CD8-positive, alpha-beta memory T cell (primary cell): ENCODE results near the gene AGAP1. TPM values are rescaled to one million over a fixed set of nuclear protein-coding genes. Genes with fewer than 3 reads are reported as not detected.

Source experiments
- CTCF ChIA-PET: fragments of 350-600 bp; sonication (Branson Sonifier 250); formaldehyde crosslinking; loops from one replicate; lab custom pipeline; 2021; ENCODE audit warnings: antibody characterized with exemption; lab: Charles Lee
- POLR2A ChIA-PET: fragments of 350-600 bp; sonication (Branson Sonifier 250); formaldehyde crosslinking; loops from one replicate; lab custom pipeline; 2021; ENCODE audit warnings: antibody characterized with exemption; lab: Charles Lee
- DNase-seq, 5 donors: peaks; one replicate each; pipeline versions ENCODE4 v3.0.0 to v3.0.0-alpha.2; 2020 to 2022; ENCODE audit warnings: mixed read lengths in 1 of 5
- H3K27ac ChIP-seq: one replicate; pipeline ENCODE4 v1.7.0; 2013; ENCODE audit warnings: low read depth, mild to moderate bottlenecking, low read length, moderate library complexity
- H3K27me3 ChIP-seq: 2 replicates; pipeline ENCODE4 v1.7.0; 2013; ENCODE audit warnings: low read length, mild to moderate bottlenecking; ENCODE audit not compliant: insufficient read depth, poor library complexity, severe bottlenecking
- H3K36me3 ChIP-seq: 2 replicates; pipeline ENCODE4 v1.7.0; 2013; ENCODE audit warnings: mild to moderate bottlenecking, low read length, moderate library complexity; ENCODE audit not compliant: insufficient read depth
- H3K4me1 ChIP-seq: 2 replicates; pipeline ENCODE4 v1.7.0; 2013; ENCODE audit warnings: mild to moderate bottlenecking, low read length, moderate library complexity; ENCODE audit not compliant: insufficient read depth
- H3K4me3 ChIP-seq: 2 replicates; pipeline ENCODE4 v1.7.0; 2013; ENCODE audit warnings: mild to moderate bottlenecking, low read length
- H3K9me3 ChIP-seq: 2 replicates; pipeline ENCODE4 v1.7.0; 2013; ENCODE audit warnings: mild to moderate bottlenecking, low read length
- H3K27ac Mint-ChIP-seq, 8 donors: one replicate each; pipeline ENCODE4 v1.8.0; 2020 to 2021; ENCODE audit warnings: mixed read lengths in 8 of 8, mild to moderate bottlenecking in 6 of 8, inconsistent platforms in 3 of 8, moderate library complexity in 3 of 8
- H3K27me3 Mint-ChIP-seq, 2 donors: one replicate each; pipeline ENCODE4 v1.8.0; 2020 to 2021; ENCODE audit warnings: mixed read lengths in 2 of 2, mild to moderate bottlenecking in 1 of 2, moderate library complexity in 1 of 2
- H3K36me3 Mint-ChIP-seq, 3 donors: one replicate each; pipeline ENCODE4 v1.8.0; 2020 to 2021; ENCODE audit warnings: mixed read lengths in 3 of 3, inconsistent platforms in 1 of 3, mild to moderate bottlenecking in 1 of 3
- H3K4me1 Mint-ChIP-seq, 3 donors: one replicate each; pipeline ENCODE4 v1.8.0; 2020 to 2021; ENCODE audit warnings: mixed read lengths in 3 of 3, inconsistent platforms in 1 of 3, mild to moderate bottlenecking in 1 of 3
- H3K4me3 Mint-ChIP-seq, 7 donors: one replicate each; pipeline ENCODE4 v1.8.0; 2020 to 2021; ENCODE audit warnings: mixed read lengths in 7 of 7, mild to moderate bottlenecking in 6 of 7, moderate library complexity in 4 of 7, inconsistent platforms in 2 of 7
- H3K9me3 Mint-ChIP-seq, 5 donors: one replicate each; pipeline ENCODE4 v1.8.0; 2020 to 2022; ENCODE audit warnings: mixed read lengths in 5 of 5, mild to moderate bottlenecking in 3 of 5, moderate library complexity in 2 of 5, inconsistent platforms in 1 of 5
- polyA plus RNA-seq: library from polyadenylated mRNA; unstranded; fragments of 300-500 nt; fragmentation: Illumina TruSeq; gene quantifications from one replicate; pipeline ENCODE4 v1.2.3, GENCODE V29; 2021
- total RNA-seq, 2 experiments: library from RNA; stranded (reverse); gene quantifications; one replicate each; pipeline ENCODE4 v1.2.3, GENCODE V29; 2021

The AGAP1 gene
- total and polyA plus RNA-seq, 3 experiments from 2014 or later, result 1.2 to 3.3 (median 2.7) TPM

GRCh38 chr2:235663875-235664274 lies 170.0 kb downstream of the AGAP1 start:
- peaks cover 17 to 21% (median 20%) of the 10 kb centered on the region in 3 donors for H3K4me1 Mint-ChIP-seq
- no peaks in the 10 kb centered on the region for H3K36me3 Mint-ChIP-seq
- Histone ChIP-seq H3K27me3 (no peaks in the 10 kb centered on the region), H3K9me3 (no peaks in the 10 kb centered on the region), H3K27ac (no peak overlapping the region), H3K4me1 (no peaks in the 10 kb centered on the region), H3K36me3 (no peaks in the 10 kb centered on the region), H3K4me3 (no peak overlapping the region)
- ChIA-PET POLR2A (no interaction called here), CTCF (no interaction called here)
- no peaks in the 10 kb centered on the region for H3K9me3 Mint-ChIP-seq
- H3K27ac Mint-ChIP-seq, result no peak overlapping the region
- DNase-seq, result no peak
- no peak overlapping the region for H3K4me3 Mint-ChIP-seq
- peaks cover 42 to 79% of the 10 kb centered on the region in 2 donors for H3K27me3 Mint-ChIP-seq

- Histone ChIP-seq H3K27ac (no peak overlapping the region), H3K9me3 (no peaks in the 10 kb centered on the region), H3K4me3 (no peak overlapping the region), H3K27me3 (no peaks in the 10 kb centered on the region), H3K36me3 (no peaks in the 10 kb centered on the region), H3K4me1 (no peaks in the 10 kb centered on the region)
- H3K9me3 Mint-ChIP-seq, result no peaks in the 10 kb centered on the region
- H3K27me3 Mint-ChIP-seq, result peaks cover 33 to 68% of the 10 kb centered on the region in 2 donors
- H3K36me3 Mint-ChIP-seq, result no peaks in the 10 kb centered on the region
- peak overlapping the region in 6 of 8 donors; percentile 5 to 93 (median 77) for H3K27ac Mint-ChIP-seq
- H3K4me1 Mint-ChIP-seq, result peaks cover 17 to 21% (median 20%) of the 10 kb centered on the region in 3 donors
- DNase-seq, result no peak
- ChIA-PET POLR2A (no interaction called here), CTCF (no interaction called here)
- H3K4me3 Mint-ChIP-seq, result peak overlapping the region; percentile 19 to 81 (median 77)
These were observed 171.9 kb downstream of the AGAP1 start for GRCh38 chr2:235665661-235666212.

- ChIA-PET CTCF (no interaction called here), POLR2A (no interaction called here)
- Histone ChIP-seq H3K36me3 (no peaks in the 10 kb centered on the region), H3K27me3 (no peaks in the 10 kb centered on the region), H3K4me1 (no peaks in the 10 kb centered on the region), H3K4me3 (no peak overlapping the region), H3K9me3 (no peaks in the 10 kb centered on the region), H3K27ac (no peak overlapping the region)
- Mint-ChIP-seq H3K36me3 (no peaks in the 10 kb centered on the region), H3K4me1 (peaks cover 17 to 22% (median 20%) of the 10 kb centered on the region in 3 donors), H3K4me3 (peak overlapping the region; percentile 19 to 81 (median 77)), H3K27ac (peak overlapping the region in 7 of 8 donors; percentile 15 to 93 (median 79)), H3K9me3 (no peaks in the 10 kb centered on the region), H3K27me3 (peaks cover 28 to 62% of the 10 kb centered on the region in 2 donors)
- peak in 2 of 5 donors; percentile 39 to 43 for DNase-seq
These were observed 172.5 kb downstream of the AGAP1 start for GRCh38 chr2:235666213-235666781.

GRCh38 chr2:235668782-235669181 lies 174.9 kb downstream of the AGAP1 start:
- Histone ChIP-seq H3K36me3 (no peaks in the 10 kb centered on the region), H3K27ac (no peak overlapping the region), H3K4me1 (no peaks in the 10 kb centered on the region), H3K27me3 (no peaks in the 10 kb centered on the region), H3K4me3 (no peak overlapping the region), H3K9me3 (no peaks in the 10 kb centered on the region)
- no peaks in the 10 kb centered on the region for H3K9me3 Mint-ChIP-seq
- DNase-seq, result no peak
- CTCF ChIA-PET, result no interaction called here
- H3K27ac Mint-ChIP-seq, result peak overlapping the region in 6 of 8 donors; percentile 2 to 86 (median 46)
- POLR2A ChIA-PET, result no interaction called here
- peaks cover 34 to 58% of the 10 kb centered on the region in 2 donors for H3K27me3 Mint-ChIP-seq
- H3K36me3 Mint-ChIP-seq, result no peaks in the 10 kb centered on the region
- peak overlapping the region; percentile 39 to 83 (median 60) for H3K4me3 Mint-ChIP-seq
- H3K4me1 Mint-ChIP-seq, result peaks cover 24 to 43% (median 31%) of the 10 kb centered on the region in 3 donors

- H3K36me3 Mint-ChIP-seq, result no peaks in the 10 kb centered on the region
- H3K27ac ChIP-seq, result no peak overlapping the region
- ChIA-PET CTCF (no interaction called here), POLR2A (no interaction called here)
- no peaks in the 10 kb centered on the region for H3K27me3 ChIP-seq
- peak in 4 of 5 donors; percentile 35 to 63 (median 52) for DNase-seq
- H3K36me3 ChIP-seq, result no peaks in the 10 kb centered on the region
- H3K4me1 Mint-ChIP-seq, result peaks cover 24 to 47% (median 35%) of the 10 kb centered on the region in 3 donors
- peak overlapping the region in 6 of 8 donors; percentile 2 to 86 (median 46) for H3K27ac Mint-ChIP-seq
- peaks cover 34 to 61% of the 10 kb centered on the region in 2 donors for H3K27me3 Mint-ChIP-seq
- H3K9me3 Mint-ChIP-seq, result no peaks in the 10 kb centered on the region
- peak overlapping the region; percentile 39 to 83 (median 60) for H3K4me3 Mint-ChIP-seq
- no peak overlapping the region for H3K4me3 ChIP-seq
- H3K9me3 ChIP-seq, result no peaks in the 10 kb centered on the region
- H3K4me1 ChIP-seq, result no peaks in the 10 kb centered on the region
These were observed 175.5 kb downstream of the AGAP1 start for GRCh38 chr2:235669269-235669831.

GRCh38 chr2:235669983-235670962 lies 176.4 kb downstream of the AGAP1 start:
- Histone ChIP-seq H3K27me3 (no peaks in the 10 kb centered on the region), H3K4me1 (no peaks in the 10 kb centered on the region), H3K36me3 (no peaks in the 10 kb centered on the region), H3K4me3 (no peak overlapping the region), H3K27ac (no peak overlapping the region), H3K9me3 (no peaks in the 10 kb centered on the region)
- peaks cover 34 to 52% of the 10 kb centered on the region in 2 donors for H3K27me3 Mint-ChIP-seq
- H3K9me3 Mint-ChIP-seq, result no peaks in the 10 kb centered on the region
- DNase-seq, result no peak
- peaks cover 24 to 49% (median 35%) of the 10 kb centered on the region in 3 donors for H3K4me1 Mint-ChIP-seq
- no peak overlapping the region for H3K27ac Mint-ChIP-seq
- ChIA-PET CTCF (no interaction called here), POLR2A (no interaction called here)
- no peak overlapping the region for H3K4me3 Mint-ChIP-seq
- H3K36me3 Mint-ChIP-seq, result no peaks in the 10 kb centered on the region

- no peak overlapping the region for H3K4me3 ChIP-seq
These were observed 177.3 kb downstream of the AGAP1 start for GRCh38 chr2:235670974-235671787.

More at GRCh38 chr2:235670974-235671787, 177.3 kb downstream of the AGAP1 start:
- Mint-ChIP-seq H3K27ac (peak overlapping the region in 4 of 8 donors; percentile 57 to 90 (median 71)), H3K27me3 (peaks cover 27 to 45% of the 10 kb centered on the region in 2 donors), H3K36me3 (no peaks in the 10 kb centered on the region), H3K4me1 (peaks cover 18 to 53% (median 36%) of the 10 kb centered on the region in 3 donors), H3K4me3 (peak overlapping the region; percentile 57 to 89 (median 85)), H3K9me3 (no peaks in the 10 kb centered on the region)
- H3K4me1 ChIP-seq, result no peaks in the 10 kb centered on the region
- no peaks in the 10 kb centered on the region for H3K27me3 ChIP-seq
- no peaks in the 10 kb centered on the region for H3K9me3 ChIP-seq
- CTCF ChIA-PET, result no interaction called here
- H3K36me3 ChIP-seq, result no peaks in the 10 kb centered on the region
- POLR2A ChIA-PET, result no interaction called here
- no peak overlapping the region for H3K27ac ChIP-seq
- DNase-seq, result no peak
